ENCODE results near the gene GOLGA2.
"Not testable (repeated sequence)": the region's sequence is repeated elsewhere in the genome, so short reads cannot be mapped to it uniquely, and the experiment has no call there.

Gene GOLGA2

GRCh38 chr9:128232528-128233428 lies 43.0 kb downstream of the GOLGA2 start:
- no peak for DNase-seq

GRCh38 chr9:128231638-128232527 lies 43.9 kb downstream of the GOLGA2 start:
- no peak for DNase-seq

DNA sequence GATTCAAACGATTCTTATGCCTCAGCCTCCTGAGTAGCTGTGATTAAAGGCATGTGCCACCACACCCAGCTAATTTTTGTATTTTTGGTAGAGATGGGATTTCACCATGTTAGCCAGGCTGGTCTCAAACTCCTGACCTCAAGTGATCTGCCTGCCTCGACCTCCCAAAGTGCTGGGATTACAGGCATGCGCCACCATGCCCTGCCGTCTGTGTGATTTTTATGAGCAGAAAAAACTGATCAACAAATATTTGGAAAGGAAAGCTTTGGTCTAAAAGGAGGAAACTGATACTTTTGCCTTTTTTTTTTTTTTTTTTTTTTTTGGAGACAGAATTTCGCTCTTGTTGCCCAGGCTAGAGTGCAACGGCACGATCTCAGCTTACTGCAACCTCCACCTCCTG lies 44.9 kb downstream of the GOLGA2 start:
- DNase-seq = not testable (repeated sequence)

DNA sequence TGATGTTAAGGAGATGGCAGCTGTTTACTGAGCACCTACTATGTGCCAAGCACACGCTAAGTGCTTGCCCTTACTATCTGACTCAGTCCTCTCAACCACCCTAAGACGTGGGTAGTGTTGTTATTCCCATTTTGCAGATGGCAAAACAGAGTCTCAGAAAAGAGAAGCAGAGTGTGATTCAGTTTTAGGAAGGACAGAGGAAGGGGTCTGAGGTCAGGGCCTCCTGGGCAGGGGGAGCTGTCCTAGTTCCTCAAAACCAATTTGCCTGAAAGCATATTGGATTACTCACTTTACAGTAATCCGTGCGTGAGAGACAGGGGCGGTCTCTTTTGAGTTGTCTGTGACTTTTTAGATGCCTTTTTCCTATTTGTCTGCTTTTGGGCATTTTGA lies 49.4 kb downstream of the GOLGA2 start:
- DNase-seq = no peak

- no peak for DNase-seq
Measured at GRCh38 chr9:128225770-128226411, 49.9 kb downstream of the GOLGA2 start.

- no peak for DNase-seq
Measured at GRCh38 chr9:128224877-128225276, 50.9 kb downstream of the GOLGA2 start.

DNA sequence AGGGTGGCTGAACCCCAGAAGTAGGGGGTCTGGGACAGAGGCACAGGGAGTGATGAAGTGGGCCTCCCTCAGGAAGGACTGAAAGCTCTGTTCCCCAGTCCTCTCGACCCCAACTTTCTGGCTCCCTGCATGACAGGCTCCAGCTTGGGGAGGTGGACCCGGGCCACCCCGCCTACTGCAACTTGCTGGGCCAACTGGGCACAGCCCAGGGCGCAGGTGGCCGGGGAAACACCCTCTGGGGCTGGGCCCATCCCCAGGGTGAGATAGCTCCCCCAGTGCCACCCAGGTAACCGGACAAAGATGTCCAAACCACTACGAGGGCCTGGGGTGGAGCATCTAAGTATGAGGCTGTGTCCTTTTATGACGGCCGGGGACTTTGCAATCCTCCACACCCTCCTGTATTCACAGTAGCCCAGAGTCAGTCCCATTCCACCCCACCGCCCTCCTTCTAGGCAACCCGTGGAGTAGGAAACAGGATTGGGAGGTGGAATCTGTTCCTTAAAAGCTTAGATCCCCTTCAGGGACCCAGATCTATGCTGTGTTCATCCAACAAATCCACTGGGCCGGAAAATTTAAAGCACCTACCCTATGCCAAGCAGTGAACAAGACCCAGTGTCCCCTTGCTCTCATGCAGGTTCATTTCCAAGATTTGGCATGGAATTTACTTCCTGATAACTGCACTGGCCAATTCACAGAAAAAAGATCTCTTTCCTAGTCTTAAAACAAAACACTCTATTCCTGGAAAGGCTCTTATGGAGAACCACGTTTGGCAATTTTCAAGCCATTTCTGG lies 52.7 kb downstream of the GOLGA2 start:
- DNase-seq = no peak

DNA sequence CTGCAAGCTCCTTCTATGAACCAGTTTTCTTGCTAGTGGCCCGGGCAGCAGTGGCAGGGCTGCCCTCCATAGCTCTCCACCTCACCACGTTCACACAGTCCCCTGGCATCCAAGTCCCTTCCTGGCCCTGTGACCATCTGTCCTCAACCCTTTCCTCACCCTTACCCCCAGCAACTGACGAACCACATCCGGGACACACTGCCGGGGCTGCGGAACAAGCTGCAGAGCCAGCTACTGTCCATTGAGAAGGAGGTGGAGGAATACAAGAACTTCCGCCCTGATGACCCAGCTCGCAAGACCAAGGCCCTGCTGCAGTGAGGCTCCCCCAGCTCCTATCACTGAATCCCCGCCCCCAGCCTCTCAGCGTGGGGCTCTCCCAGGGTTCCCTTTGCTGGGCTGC lies 53.8 kb downstream of the GOLGA2 start:
- DNase-seq = no peak

- no peak for DNase-seq
Measured at GRCh38 chr9:128219831-128220230, 56.0 kb downstream of the GOLGA2 start.

- peak; percentile 94 for DNase-seq
Measured at GRCh38 chr9:128218518-128219389, 57.1 kb downstream of the GOLGA2 start.

DNA sequence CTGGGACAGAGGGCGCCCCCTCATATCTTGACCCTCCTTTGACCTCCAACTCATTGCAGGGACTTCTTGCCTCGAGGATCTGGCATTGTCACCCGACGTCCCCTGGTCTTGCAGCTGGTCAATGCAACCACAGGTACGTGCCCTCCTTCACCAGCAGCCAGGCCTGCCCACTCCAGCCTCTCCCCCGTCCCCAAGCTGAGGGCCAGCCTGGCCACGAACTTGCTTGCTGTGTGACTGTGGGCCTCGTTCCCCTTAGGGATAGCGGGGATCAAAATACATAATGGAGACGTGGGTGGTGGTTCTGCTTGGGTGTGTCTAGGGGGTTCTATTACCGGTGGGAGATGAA lies 57.7 kb downstream of the GOLGA2 start:
- DNase-seq = no peak

DNA sequence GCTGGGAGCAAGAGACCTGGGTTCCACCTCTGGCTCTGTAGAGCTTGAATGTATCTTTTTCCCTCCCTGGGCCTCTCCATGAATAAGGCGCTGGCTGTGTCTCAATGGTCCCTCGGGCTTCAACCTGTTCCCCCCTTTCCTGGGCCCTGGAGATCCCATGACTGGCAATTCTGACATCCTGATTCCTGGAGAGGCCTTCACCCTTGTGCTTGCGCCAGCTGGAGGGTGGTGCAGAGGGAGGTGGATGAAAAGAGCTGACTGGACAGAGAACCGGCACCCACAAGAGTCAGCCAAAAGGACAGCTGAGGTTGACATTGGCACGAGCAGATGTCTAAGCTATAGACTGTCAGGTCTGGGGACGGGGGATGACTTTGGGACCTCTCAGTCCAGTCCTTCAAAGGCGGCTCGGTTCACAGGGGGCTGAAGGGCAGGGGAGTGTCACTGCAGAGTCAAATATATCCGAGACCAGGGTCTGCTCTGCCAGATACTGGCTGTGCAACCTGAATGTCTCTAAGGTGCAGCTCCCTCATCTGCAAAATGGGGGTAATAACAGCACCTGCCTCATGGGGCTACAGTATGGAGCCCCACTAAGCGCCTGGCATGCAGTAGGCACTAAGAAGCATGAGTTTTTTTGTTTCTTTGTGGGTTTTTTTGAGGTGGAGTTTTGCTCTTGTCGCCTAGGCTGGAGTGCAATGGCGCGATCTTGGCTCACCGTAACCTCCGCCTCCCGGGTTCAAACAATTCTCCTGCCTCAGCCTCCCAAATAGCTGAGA lies 58.8 kb downstream of the GOLGA2 start:
- DNase-seq = no peak

DNA sequence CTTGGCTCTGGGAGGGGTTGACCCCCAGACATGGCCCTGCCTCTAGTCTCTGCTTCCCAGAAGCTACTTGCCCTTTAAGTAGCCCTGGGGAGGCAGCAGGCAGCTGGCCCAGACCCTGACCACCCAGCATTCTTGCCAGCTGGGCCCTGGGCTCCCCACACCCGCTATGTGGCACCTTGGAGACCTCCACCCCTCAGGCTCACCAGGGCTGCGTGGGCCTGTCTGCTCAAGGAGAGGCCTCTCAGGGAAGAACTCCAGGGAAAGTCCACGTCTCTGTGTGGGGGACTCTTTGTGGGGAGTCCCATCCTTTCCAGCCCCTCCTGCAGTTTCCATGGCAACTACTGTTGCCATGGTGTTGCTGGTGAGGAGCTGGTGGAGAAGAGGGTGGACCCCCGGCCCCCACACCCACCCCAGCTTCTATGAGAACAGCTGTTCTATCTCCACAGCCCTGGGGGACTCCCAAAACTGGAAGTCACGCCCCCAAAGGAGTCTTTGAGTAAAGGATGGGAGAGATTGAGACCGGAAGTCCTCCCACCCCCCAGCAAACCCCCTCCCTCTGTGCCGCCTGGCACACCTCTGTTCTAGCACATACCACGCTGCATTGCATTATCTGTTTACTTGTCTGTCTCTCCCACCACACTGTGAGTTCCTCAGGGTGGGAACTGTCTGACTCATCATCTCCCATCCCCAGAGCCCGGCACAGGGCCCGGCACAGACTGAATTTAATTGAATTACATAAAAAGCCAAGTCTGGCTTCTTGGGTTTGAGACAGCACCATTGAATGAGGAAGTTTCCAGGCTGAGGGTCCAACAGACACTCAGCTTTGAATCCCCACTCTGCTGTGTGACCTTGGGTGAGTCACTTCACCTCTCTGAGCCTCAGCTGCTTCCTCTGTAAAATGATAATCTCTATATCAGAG lies 60.1 kb downstream of the GOLGA2 start:
- no peak for DNase-seq

DNA sequence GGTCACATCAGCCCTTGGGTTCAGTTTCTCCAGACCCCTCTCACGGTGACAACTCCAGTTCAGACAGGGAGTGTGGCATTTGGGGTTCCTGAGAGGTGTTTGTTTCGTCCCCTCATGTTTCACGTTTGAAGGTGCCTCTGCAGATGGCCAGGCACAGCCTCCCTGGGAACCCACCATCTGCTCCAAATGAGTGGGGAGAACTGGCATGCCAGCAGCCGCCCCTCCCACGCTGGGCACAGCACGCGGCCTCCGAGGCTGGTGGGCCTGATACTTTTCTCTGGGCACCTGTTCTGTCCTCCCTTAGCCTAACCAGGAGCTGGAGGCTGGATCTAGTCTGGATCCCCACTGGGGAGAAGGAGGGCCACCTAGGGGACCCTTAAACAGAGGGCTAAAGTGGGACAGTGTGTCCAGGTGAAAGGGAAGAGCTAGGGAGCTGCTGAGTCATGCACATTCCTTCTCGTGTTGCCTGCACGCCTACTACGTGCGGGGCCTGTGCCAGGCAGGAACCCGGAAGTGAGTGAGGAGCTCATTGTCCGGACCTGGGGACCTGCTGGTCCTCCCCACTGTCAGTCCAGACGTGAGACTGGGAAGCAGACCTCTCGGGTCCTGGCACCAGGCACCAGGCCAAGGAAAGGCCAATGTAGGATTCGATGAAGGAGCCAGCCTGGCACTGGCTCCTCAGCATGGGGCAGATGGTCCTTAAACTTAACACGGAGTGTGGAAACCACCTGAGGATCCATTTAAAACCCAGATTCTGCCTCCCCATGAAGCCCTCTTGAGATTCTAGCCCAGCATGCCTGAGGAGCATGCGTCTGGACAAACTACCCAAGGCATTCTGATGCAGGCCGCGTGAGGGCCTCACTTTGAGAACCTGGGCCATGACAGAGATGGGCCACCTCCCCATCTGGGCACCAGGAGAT lies 61.0 kb downstream of the GOLGA2 start:
- no peak for DNase-seq

DNA sequence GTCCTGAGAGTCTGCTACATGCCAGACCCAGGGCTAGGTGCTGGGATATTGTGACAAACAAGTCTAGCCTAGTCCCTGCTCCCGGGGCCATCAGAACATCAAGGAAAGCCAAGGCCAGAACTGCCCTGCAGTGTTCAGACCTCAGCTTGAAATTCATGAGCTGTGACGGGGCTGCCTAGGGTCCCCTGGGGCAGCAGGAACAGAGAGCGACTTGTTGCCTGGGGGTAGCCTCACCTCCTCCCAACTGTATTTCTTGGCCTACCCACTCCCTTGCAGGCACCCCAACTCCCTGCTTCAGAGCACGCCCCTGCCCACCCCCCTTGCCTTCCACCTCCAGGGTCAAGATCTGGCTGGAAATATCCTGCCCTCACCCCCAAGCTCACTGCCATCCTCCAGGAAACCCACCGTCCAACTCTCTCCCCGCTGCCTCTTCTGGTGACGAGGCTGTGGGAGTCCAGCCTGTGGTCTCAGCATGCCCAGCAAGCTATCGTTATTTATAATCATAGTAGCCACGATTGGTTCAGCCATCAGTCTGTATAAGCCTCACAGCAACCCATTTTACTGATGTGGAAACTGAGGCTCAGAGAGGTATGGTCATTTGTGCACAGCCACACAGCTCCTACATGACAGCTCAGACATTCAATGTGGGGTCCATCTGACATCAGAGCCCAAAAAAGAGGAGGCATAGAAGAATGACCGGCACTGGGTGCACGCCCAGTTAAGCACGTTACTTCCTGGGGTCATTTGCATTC lies 61.9 kb downstream of the GOLGA2 start:
- no peak for DNase-seq

DNA sequence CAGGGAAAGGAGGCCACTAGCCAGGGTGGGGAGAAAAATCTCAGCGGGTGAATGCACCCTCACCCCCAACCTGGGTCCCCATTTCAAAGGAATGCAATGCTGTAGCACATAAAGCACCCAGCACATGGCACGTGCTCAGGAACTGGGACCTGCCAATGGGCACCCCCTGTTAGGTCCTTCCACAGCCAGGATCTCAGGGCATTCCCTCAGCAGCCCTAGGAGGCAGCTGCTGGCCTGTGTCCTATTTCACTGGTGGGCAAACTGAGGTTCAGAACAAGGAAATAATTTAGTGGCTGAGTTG lies 63.9 kb downstream of the GOLGA2 start:
- DNase-seq = no peak

DNA sequence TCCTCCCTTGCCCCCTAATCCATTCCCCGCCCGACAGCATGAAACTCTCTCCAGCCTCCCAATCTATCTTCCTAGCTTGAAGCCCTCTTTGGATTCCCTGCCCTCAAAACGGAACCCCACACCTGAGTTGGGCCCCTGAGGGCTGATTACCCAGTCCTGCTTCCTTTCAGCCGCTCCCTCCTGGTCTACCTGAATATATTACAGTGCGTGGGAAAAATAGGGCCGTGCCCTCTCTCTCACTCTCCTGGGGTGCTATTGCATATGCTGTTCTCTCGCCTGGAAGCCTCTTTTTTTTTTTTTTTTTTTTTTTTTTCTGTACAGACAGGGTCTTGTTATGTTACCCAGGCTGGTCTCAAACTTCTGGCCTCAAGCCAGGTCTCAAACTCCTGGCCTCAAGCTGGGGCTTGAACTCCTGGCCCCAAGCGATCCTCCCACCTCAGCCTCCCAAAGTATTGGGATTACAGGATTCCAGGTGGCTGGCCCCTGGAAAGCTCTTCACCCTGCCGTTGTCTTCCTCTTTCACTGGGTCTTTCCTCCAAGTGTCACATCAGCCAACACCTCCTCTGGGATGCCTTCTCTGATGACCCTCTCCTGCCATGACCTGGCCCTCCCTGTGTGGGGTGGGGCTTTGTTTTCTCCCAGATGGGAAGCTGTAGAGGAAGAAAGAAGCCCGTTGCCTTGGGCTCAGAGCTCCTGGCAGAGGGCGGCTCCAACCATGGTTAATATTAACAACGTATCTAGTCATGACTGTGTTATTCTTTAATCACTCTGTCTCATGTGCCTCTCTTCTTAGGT lies 64.4 kb downstream of the GOLGA2 start:
- no peak for DNase-seq

Measured in OCI-M1 (cell line).